Keratinocyte (primary cell): ENCODE results near the gene DTYMK. TPM values are rescaled to one million over a fixed set of nuclear protein-coding genes. Genes with fewer than 3 reads are reported as not detected.
A peak's percentile ranks its signal among the peaks of the same experiment; 100 is the strongest.

Source experiments
- DNase-seq: peaks from one replicate; pipeline ENCODE4 v3.0.0-alpha.2; 2011; ENCODE audit warnings: low read depth, missing footprints, low spot score
- FAIRE-seq: peaks from 2 replicates; lab custom pipeline; 2011; peaks lifted over from hg19 to GRCh38; lab: Jason Lieb, UNC
- H2AFZ ChIP-seq: 2 replicates; pipeline ENCODE4 v1.6.0; 2012; ENCODE audit warnings: low read length, control low read depth, inconsistent platforms; ENCODE audit not compliant: control insufficient read depth
- H3K27ac ChIP-seq: 2 replicates; pipeline ENCODE4 v1.5.1; 2011; ENCODE audit warnings: low read length; ENCODE audit not compliant: control insufficient read depth, insufficient read depth
- H3K27me3 ChIP-seq: 3 replicates; pipeline ENCODE4 v1.6.0; 2011; ENCODE audit warnings: low read length; ENCODE audit not compliant: control insufficient read depth, insufficient read depth; ENCODE audit errors: extremely low read depth
- H3K36me3 ChIP-seq, 2 experiments: 2 replicates in 1 of 2; 3 replicates in 1 of 2; pipeline ENCODE4 v1.5.1; 2011; ENCODE audit warnings: low read length in 2 of 2, mild to moderate bottlenecking in 1 of 2; ENCODE audit not compliant: control insufficient read depth in 2 of 2, insufficient read depth in 2 of 2; ENCODE audit errors: extremely low read depth in 1 of 2
- H3K4me1 ChIP-seq: 3 replicates; pipeline ENCODE4 v1.5.1; 2011; ENCODE audit warnings: low read length; ENCODE audit not compliant: control insufficient read depth, insufficient read depth; ENCODE audit errors: extremely low read depth
- H3K4me2 ChIP-seq: 3 replicates; pipeline ENCODE4 v1.6.0; 2011; ENCODE audit warnings: low read depth, low read length; ENCODE audit not compliant: control insufficient read depth, insufficient read depth; ENCODE audit errors: extremely low read depth
- H3K4me3 ChIP-seq, 3 experiments: fragments of 200-600 bp in 1 of 3; sonication (generic) in 1 of 3; 2 replicates in 2 of 3; 3 replicates in 1 of 3; pipeline ENCODE4 v1.5.1; 2011 to 2016; ENCODE audit warnings: low read length in 3 of 3, mild to moderate bottlenecking in 3 of 3, control low read depth in 2 of 3, inconsistent platforms in 1 of 3, low read depth in 1 of 3, mixed read lengths in 1 of 3, mixed run types in 1 of 3, moderate library complexity in 1 of 3; ENCODE audit not compliant: control insufficient read depth in 2 of 3, insufficient read depth in 2 of 3; ENCODE audit errors: extremely low read depth in 1 of 3
- H3K79me2 ChIP-seq: 2 replicates; pipeline ENCODE4 v1.6.0; 2012; ENCODE audit warnings: low read length; ENCODE audit not compliant: control insufficient read depth, insufficient read depth
- H3K9ac ChIP-seq: 3 replicates; pipeline ENCODE4 v1.6.0; 2011; ENCODE audit warnings: low read length; ENCODE audit not compliant: control insufficient read depth, insufficient read depth; ENCODE audit errors: extremely low read depth
- H3K9me1 ChIP-seq: 3 replicates; pipeline ENCODE4 v1.6.0; 2011; ENCODE audit warnings: low read length; ENCODE audit not compliant: control insufficient read depth, insufficient read depth; ENCODE audit errors: extremely low read depth
- H3K9me3 ChIP-seq: 2 replicates; pipeline ENCODE4 v1.5.1; 2012; ENCODE audit warnings: low read depth, low read length; ENCODE audit not compliant: control insufficient read depth
- H4K20me1 ChIP-seq: 3 replicates; pipeline ENCODE4 v1.6.0; 2011; ENCODE audit warnings: low read length; ENCODE audit not compliant: control insufficient read depth, insufficient read depth; ENCODE audit errors: extremely low read depth
- EZH2 ChIP-seq: IDR thresholded peaks from one replicate; pipeline ENCODE4 v1.6.1; 2012; ENCODE audit warnings: inconsistent platforms, mild to moderate bottlenecking, low read length, moderate library complexity
- dilution Hi-C: fragments of 300-500 bp; cut with MboI; formaldehyde crosslinking; loops from one replicate; pipeline ENCODE4 v1.7.0; 2020; ENCODE audit warnings: low sequenced_read_pairs; ENCODE audit not compliant: extremely low pct_ligation_motif_present
- polyA plus RNA-seq, 5 experiments: library from polyadenylated mRNA; depleted of rRNA in 3 of 5; stranded (reverse) in 3 of 5; stranded (forward) in 1 of 5; unstranded in 1 of 5; fragments of >200 nt; gene quantifications; 1 replicate in 1 of 5; 2 replicates in 3 of 5; 3 replicates in 1 of 5; pipeline versions ENCODE4 v1.2.1 to v1.2.3, GENCODE V29; 2011 to 2012; ENCODE audit warnings: missing spikeins in 2 of 5, low read depth in 1 of 5, low replicate concordance in 1 of 5
- TF ChIP-seq, protein P1 (sequence below), 3 experiments: IDR thresholded peaks in 1 of 3; conservative IDR thresholded peaks in 1 of 3; optimal IDR thresholded peaks in 1 of 3; 2 replicates in 2 of 3; 3 replicates in 1 of 3; pipeline versions ENCODE3 to v1.5.1; 2011; ENCODE audit warnings: low read length in 3 of 3, mild to moderate bottlenecking in 3 of 3, moderate library complexity in 2 of 3, control low read depth in 1 of 3, inconsistent platforms in 1 of 3; ENCODE audit not compliant: insufficient read depth in 2 of 3; ENCODE audit errors: extremely low read depth in 1 of 3

Gene DTYMK
- polyA plus RNA-seq, 1 donor (not counting 4 experiments of a cell fraction or from before 2014, with no cell fraction given) = 31.6 TPM

- no peaks in the 10 kb centered on the region for H4K20me1 ChIP-seq
- H3K27me3 ChIP-seq = no peaks in the 10 kb centered on the region
- no peak overlapping the region for H3K9ac ChIP-seq
- no peak for FAIRE-seq
- no peak for DNase-seq
- H3K36me3 ChIP-seq = peaks cover 8 to 16% of the 10 kb centered on the region in 2 experiments
- dilution Hi-C loops = no loop called here
- no peak overlapping the region for H3K27ac ChIP-seq
- H3K4me3 ChIP-seq = no peak overlapping the region
- H3K9me3 ChIP-seq = no peaks in the 10 kb centered on the region
- TF ChIP-seq, protein P1, sequence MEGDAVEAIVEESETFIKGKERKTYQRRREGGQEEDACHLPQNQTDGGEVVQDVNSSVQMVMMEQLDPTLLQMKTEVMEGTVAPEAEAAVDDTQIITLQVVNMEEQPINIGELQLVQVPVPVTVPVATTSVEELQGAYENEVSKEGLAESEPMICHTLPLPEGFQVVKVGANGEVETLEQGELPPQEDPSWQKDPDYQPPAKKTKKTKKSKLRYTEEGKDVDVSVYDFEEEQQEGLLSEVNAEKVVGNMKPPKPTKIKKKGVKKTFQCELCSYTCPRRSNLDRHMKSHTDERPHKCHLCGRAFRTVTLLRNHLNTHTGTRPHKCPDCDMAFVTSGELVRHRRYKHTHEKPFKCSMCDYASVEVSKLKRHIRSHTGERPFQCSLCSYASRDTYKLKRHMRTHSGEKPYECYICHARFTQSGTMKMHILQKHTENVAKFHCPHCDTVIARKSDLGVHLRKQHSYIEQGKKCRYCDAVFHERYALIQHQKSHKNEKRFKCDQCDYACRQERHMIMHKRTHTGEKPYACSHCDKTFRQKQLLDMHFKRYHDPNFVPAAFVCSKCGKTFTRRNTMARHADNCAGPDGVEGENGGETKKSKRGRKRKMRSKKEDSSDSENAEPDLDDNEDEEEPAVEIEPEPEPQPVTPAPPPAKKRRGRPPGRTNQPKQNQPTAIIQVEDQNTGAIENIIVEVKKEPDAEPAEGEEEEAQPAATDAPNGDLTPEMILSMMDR (optimal IDR thresholded peaks at IDR 0.05 in 1 of 3, IDR thresholded peaks at IDR 0.05 in 1 of 3, conservative IDR thresholded peaks at IDR 0.05 in 1 of 3; ENCODE audit: extremely low read depth in 1 of 3, insufficient read depth in 2 of 3, low read length in 3 of 3) = peak; percentile 14 to 53 (median 32)
- TF ChIP-seq EZH2 = no peak
- H3K4me2 ChIP-seq = no peak overlapping the region
- H2AFZ ChIP-seq = no peak overlapping the region
- no peaks in the 10 kb centered on the region for H3K4me1 ChIP-seq
- H3K9me1 ChIP-seq = no peaks in the 10 kb centered on the region
- H3K79me2 ChIP-seq = no peaks in the 10 kb centered on the region
These were observed 37.8 kb upstream of the DTYMK start for GRCh38 chr2:241724259-241724974.

DNA sequence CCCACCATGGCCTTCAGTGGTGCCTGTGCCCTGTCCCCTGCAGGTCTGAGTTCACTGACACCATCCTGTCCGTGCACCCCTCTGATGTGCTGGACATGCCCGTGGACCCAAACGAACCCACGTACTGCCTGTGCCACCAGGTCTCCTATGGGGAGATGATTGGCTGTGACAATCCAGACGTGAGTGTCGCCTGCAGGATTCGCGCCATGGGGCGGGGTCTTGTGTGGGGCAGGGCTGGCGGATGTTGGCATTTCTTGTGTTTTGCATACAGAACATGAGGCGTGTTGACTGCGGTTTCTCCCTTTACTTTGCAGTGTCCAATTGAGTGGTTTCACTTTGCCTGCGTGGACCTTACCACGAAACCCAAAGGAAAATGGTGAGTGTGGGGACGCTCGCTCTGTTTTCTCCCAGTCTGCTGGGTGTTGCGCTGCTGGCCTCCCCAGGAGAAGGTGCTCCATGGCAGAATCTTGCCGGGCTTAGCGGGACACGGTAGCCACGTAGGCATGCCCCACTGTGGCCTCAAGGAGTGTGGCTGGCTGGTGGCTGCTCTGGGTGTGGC, 36.4 kb upstream of the DTYMK start:
- no peak for TF ChIP-seq EZH2
- TF ChIP-seq, protein P1 (optimal IDR thresholded peaks at IDR 0.05 in 1 of 3, IDR thresholded peaks at IDR 0.05 in 1 of 3, conservative IDR thresholded peaks at IDR 0.05 in 1 of 3; ENCODE audit: extremely low read depth in 1 of 3, insufficient read depth in 2 of 3, low read length in 3 of 3) = no peak
- DNase-seq (no peak), FAIRE-seq (no peak)
- no peak overlapping the region for H3K4me2 ChIP-seq
- H3K27me3 ChIP-seq = no peaks in the 10 kb centered on the region
- H3K27ac ChIP-seq = no peak overlapping the region
- no peak overlapping the region for H3K4me3 ChIP-seq
- no peaks in the 10 kb centered on the region for H3K9me1 ChIP-seq
- no peaks in the 10 kb centered on the region for H3K9me3 ChIP-seq
- dilution Hi-C loops = no loop called here
- no peaks in the 10 kb centered on the region for H3K79me2 ChIP-seq
- no peaks in the 10 kb centered on the region for H3K4me1 ChIP-seq
- no peak overlapping the region for H3K9ac ChIP-seq
- no peaks in the 10 kb centered on the region for H4K20me1 ChIP-seq
- peaks cover 8 to 17% of the 10 kb centered on the region in 2 experiments for H3K36me3 ChIP-seq
- no peak overlapping the region for H2AFZ ChIP-seq
